Activated CD4-positive, alpha-beta T cell treated with anti-CD3 and anti-CD28 coated beads, Interleukin-2, amount 50 U/mL, for 48 hours (primary cell): ENCODE results near the gene ATP2A3.

Experiments used
- DNase-seq, 2 experiments: peaks; one replicate each; pipeline ENCODE4 v3.0.0-alpha.2; 2020

ATP2A3 gene

DNA sequence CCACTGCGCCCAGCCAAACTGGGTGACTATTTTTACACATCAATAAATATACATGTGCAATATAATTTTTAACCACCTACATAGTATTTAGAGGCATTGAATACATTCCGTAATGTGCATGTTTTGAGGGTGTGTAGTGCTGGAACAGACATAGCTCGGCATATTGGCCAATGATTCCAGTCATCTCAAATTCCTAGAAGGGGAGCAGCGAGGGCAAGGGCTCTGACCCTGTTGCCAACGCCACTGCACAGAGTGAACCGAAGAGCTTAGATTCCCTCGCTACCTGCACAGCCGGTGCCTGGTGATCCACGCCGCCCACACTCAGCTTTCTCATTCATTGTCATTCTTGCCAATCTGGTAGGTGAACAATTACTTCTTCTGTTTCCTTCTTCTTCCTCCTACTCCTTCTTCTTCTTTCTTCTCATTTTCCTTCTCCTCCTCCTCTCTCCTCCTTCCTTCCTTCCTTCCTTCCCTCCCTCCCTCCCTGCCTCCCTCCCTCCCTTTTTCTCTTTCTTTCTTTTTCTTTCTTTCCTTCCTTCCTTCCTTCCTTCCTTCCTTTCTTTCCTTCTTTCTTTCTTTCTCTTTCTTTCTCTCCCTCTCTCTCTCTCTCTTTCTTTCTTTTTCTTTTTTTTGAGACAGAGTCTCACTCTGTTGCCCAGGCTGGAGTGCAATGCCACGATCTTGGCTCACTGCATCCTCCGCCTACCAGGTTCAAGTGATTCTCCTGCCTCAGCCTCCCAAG lies 26.3 kb upstream of the ATP2A3 start:
- no peak for DNase-seq

DNA sequence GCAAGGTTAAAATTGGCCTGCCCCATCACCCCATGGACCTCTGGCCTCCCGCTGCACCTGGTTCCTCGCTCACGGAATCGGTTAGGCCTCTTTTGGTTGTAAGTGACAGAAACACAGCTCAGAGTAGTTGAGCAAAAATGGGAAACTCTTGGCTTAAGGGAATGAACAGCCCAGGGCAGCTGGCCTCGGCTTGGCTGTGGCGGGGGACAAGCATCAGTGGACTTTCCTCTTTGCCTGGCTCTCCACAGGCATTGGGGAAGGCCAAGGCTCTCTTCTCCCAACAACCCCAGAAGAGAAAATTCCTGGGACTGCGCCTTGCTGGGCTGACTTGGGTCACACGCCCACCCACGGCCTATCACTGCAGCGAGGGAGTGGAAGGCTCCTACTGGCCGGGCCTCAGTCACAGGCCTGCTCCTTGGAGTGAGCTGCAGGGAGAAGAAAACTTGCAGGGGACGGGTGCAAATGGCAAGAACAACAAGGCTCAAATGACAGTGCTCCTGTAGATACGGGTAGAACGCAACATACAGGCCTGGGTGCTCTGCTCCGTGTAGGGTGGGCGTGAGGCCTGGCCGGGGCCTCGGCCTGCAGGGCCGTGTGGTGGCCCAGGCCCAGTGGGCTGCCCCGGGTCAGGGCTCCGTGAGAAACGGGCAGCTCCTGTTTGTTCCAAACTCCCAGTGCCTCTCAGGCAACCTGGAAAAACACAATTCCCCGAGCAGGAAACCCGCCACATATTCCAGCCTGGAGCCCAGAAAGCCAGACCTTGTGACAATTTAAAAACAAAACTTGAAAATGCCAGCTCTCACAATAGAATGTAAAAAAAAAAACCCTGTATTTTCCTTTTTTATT lies 25.0 kb upstream of the ATP2A3 start:
- DNase-seq: no peak

DNA sequence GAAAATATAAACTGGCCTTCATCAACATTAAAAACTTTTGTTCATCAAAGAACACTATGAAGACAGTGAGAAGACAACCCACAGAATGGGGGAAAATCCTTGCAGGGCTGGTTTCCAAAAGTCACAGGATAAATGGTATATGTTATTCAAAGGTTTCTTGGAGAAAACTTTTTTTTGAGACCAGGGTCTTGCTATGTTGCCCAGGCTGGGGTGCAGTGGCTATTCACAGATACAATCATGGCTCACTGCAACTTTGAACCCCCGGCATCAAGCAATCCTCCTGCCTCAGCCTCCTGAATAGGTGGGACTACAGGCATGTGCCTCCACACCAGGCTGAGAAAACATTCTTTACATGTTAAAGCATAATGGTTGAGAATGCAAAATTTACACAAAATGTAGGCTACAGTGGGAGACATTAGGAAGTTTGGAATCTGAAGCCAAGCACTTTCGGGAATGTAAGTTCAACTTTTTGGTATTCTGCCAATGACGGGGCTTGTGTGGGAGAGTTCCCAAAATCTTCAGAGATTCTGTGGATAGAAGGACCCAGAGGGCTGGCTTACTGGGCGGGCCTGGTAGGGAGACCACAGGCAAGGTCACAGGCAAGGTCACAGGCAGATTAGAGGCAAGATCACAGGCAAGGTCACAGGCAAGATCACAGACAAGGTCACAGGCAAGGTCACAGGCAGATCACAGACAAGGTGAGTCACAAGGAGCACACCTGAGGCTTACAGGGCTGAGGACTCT lies 24.2 kb upstream of the ATP2A3 start:
- DNase-seq: no peak

- no peak for DNase-seq
Measured at GRCh38 chr17:3986939-3987335, 22.7 kb upstream of the ATP2A3 start.

- DNase-seq: no peak
Measured at GRCh38 chr17:3986270-3986938, 22.2 kb upstream of the ATP2A3 start.

DNA sequence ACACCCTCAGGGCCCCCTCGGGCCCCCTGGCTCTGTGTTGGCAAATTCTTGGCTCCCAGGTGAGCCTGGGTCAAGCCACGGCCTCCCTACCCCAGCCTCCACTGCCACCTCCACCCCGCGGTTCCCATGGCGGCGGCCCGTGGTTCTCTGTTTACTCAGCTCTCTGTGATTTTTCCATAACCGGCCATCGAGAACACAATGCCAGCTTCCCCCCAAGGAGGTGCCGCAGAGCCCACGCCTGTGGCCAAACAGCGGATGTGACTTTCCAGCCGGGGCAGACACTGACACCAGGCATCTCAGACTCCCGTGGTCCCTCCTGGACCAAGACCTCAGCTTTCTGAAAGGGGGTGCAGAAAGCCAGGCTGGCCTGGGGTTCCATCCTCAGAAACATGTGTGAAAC lies 21.6 kb upstream of the ATP2A3 start:
- DNase-seq: no peak

- DNase-seq: no peak
Measured at GRCh38 chr17:3983606-3984484, 19.6 kb upstream of the ATP2A3 start.

DNA sequence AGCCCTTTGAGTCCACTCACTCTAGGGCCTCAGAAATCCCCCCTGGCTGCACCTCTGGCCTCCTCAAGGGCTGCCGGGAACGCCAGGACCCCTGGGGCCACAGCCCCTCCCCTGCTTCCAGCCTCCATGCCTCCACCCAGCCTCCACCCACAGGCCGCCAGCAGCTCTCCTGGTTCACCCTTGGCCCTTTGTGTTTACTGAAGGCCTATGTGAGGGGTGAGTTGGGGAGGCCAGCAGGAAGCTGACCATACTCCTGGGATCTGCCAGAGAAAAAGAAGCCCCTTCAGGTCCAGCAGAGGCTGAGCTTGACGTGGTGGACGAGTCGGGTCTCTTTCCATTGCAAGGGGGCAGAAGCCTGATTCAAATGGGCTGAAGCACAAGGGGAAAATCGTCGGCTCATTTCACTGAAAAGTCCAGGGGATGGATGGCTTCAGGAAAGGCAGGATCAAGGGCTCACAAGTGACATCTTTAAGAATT lies 18.3 kb upstream of the ATP2A3 start:
- DNase-seq: no peak

DNA sequence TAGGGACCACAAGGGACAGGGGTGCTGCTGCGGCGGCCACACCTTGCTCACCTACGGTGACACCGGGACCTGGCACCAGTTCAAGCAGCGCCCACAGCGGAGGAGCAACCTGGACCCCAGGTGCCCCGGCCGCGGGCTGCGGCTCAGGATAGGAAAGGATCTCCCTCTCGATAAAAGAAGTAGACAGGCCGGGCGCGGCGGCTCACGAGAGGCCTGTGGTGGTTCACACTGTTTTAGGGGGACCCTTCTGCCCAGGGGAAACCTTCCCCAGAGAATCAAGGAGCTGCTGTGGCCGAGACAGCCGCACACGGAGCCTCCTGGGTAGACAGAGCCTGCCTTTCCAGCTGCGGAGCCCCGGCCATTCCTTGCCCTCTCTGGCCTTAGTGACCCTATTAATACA lies 17.9 kb upstream of the ATP2A3 start:
- DNase-seq: no peak

DNA sequence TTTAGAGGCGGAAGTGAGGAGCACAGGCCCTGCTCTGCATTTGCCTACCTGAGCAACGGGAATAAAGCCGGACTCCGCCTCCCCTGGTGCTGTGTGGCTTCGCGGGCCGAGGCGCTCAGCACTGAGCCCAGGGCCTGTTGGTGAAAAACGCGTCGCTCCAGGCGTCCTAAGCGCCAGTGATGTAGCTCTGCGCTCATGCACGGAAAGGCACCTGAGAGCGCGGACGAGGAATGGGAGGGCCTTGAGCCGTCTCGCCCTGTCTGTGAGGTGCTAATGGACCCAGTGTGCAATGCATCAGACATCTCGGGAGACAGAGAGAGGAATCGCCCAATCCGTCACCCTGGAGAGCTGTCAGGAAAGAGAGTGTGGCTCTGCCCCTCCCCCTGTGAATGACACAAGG lies 17.2 kb upstream of the ATP2A3 start:
- DNase-seq: no peak

GRCh38 chr17:3980381-3981014 lies 16.3 kb upstream of the ATP2A3 start:
- DNase-seq: no peak

GRCh38 chr17:3979290-3979611 lies 15.0 kb upstream of the ATP2A3 start:
- no peak for DNase-seq

GRCh38 chr17:3978421-3979289 lies 14.4 kb upstream of the ATP2A3 start:
- DNase-seq: no peak

GRCh38 chr17:3977387-3977786 lies 13.2 kb upstream of the ATP2A3 start:
- DNase-seq: no peak

DNA sequence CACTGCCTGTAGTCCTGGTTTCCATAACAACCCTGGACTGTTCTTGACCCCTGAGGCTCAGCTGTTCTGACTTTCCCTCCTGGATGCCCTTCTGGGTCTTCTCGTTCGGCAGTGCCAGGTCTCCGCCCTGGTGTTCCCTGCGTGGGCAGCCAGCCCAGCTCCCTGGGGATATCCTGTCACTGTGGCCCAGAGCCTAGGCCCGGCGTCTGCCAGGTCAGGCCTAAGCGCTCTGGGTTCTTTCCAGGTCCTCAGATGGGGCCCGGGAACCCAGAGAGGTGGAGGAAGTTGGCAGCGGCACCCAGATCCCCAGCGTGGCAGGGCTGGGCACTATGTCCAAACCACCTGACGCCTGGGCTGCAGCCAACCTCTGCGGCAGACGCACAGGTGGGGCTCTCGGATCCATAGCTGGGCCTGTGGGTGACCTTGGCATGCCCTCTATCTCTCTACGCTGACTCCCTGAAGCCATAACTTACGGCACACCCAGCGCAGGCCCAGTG lies 12.5 kb upstream of the ATP2A3 start:
- DNase-seq: no peak

DNA sequence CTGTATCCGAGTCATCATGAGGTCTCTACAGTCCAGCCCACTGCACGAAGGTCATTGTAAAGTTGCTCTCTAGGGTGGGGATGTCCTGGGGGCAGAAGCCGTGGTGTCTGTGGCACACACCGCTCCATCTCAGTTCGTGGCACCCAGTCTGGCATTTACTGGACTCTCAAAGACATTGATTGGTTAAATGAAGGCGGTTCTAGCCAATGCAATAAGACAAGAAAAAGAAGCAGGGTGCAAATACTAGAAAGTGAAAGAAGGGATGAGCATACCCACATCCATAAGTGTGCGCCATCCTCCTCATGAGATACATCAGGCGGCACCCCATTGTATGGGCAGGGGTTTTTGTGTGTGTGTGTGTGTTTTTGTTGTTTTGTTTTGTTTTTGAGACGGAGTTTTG lies 10.7 kb upstream of the ATP2A3 start:
- DNase-seq: no peak

DNA sequence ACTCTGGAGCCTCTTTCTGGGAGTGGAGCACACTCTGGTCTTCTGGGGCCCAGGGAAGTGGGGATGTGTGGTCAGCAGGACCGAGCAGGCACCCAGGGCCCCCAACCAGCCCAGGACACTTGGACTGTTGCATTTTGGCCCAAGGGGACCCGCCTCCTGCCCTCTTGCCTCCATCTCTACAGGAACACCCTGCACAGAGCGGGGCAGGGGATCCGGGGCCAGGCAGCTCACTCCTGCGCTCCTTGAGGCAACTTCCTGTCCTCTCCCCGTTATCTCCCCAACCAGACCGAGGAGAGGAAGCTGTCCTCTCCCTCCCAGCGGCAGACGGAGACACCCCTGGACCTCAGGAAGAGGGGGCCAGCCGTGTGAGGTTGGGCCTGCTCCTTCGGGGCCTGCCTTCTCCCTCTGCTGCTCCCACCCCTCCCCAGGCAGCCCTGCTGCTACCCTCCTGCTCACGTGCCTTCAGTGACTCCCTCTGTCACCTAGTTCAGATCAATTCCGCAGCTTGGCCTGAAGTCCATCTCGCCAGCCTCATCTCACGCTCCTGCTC lies 10.0 kb upstream of the ATP2A3 start:
- no peak for DNase-seq

DNA sequence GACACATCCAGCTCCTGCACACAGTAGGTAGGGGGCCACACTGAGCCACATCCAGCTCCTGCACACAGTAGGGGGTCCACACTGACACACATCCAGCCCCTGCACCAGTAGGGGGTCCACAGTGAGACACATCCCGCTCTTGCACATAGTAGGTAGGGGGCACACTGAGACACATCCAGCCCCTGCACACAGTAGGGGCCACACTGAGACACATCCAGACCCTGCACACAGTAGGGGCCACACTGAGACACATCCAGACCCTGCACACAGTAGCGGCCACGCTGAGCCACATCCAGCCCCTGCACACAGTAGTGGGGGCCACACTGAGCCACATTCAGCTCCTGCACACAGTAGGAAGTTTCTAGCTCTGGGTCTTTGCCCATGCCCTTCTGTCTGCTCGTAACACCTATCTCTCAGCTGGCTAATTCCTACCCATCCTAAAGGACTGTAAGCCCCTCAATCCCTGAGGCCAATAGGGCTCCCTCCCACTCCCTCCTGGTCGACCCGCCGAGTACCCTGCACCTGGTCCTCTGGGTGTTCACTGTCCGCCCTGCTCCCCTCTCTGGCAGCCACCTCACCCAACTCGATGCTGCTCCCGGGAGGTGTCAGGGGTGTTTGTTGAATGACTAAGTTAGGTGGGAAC lies 9.4 kb upstream of the ATP2A3 start:
- DNase-seq: no peak

GRCh38 chr17:3972931-3973330 lies 8.7 kb upstream of the ATP2A3 start:
- no peak for DNase-seq
